ENCODE data around the gene SLC25A12.

SLC25A12 gene

GRCh38 chr2:171889333-171889732, 4.7 kb downstream of the SLC25A12 start:
- Histone ChIP-seq H2AFZ (ENCODE audit: low read length) (no peak overlapping the region), H3K4me1 (ENCODE audit: control insufficient read depth in 2 of 2, insufficient read depth in 1 of 2, low read depth in 1 of 2, low read length in 2 of 2) (peaks cover 2 to 3% of the 10 kb centered on the region in 2 donors), H3K18ac (ENCODE audit: low read length) (no peak overlapping the region), H3K4me2 (ENCODE audit: insufficient read depth, low read length, poor library complexity, severe bottlenecking) (no peak overlapping the region), H2AK5ac (ENCODE audit: low read depth, low read length) (no peak overlapping the region), H3K9me3 (replicated peaks in 1 of 2; ENCODE audit: control insufficient read depth in 2 of 2, insufficient read depth in 1 of 2, low read depth in 1 of 2, low read length in 2 of 2) (no peaks in the 10 kb centered on the region), H4K8ac (ENCODE audit: low read depth, low read length) (no peak overlapping the region), H4K91ac (ENCODE audit: low read depth, low read length, poor library complexity) (no peak overlapping the region), H2BK120ac (ENCODE audit: low read depth, low read length) (no peak overlapping the region), H3K9ac (ENCODE audit: low read depth, low read length, poor library complexity) (no peak overlapping the region), H2BK12ac (ENCODE audit: low read length) (no peak overlapping the region), H3K27me3 (ENCODE audit: control insufficient read depth in 3 of 3, insufficient read depth in 3 of 3, low read depth in 1 of 3, low read length in 3 of 3) (no peaks in the 10 kb centered on the region), H3K4me3 (ENCODE audit: low read length in 2 of 2) (no peak overlapping the region), H2BK5ac (ENCODE audit: low read length) (no peak overlapping the region), H3K36me3 (replicated peaks in 1 of 2; ENCODE audit: control insufficient read depth in 2 of 2, insufficient read depth in 2 of 2, low read length in 2 of 2) (peaks cover 0 to 9% of the 10 kb centered on the region in 2 donors), H3K27ac (replicated peaks; ENCODE audit: low read length) (no peak overlapping the region), H3K4ac (ENCODE audit: low read length) (no peak overlapping the region), H3K79me1 (ENCODE audit: low read depth, low read length) (no peaks in the 10 kb centered on the region), H2BK15ac (ENCODE audit: low read length) (no peak overlapping the region), H3K23ac (ENCODE audit: low read depth, low read length, poor library complexity) (no peak overlapping the region), H3K14ac (ENCODE audit: low read length) (no peak overlapping the region)
- DNase-seq (ENCODE audit: low spot score) = no peak
- 100% methylated on average over 2 of the region's 2 CpGs; no CpG with 5 or more reads in 1 of the 2 donors for WGBS, 2 donors (ENCODE audit: extremely low coverage in 2 of 2, insufficient read length in 2 of 2, insufficient replicate concordance in 1 of 2)

GRCh38 chr2:171883275-171883893, 10.7 kb downstream of the SLC25A12 start:
- H3K4me2 ChIP-seq (ENCODE audit: insufficient read depth, low read length, poor library complexity, severe bottlenecking) = no peak overlapping the region
- no peaks in the 10 kb centered on the region for H3K9me3 ChIP-seq (replicated peaks in 1 of 2; ENCODE audit: control insufficient read depth in 2 of 2, insufficient read depth in 1 of 2, low read depth in 1 of 2, low read length in 2 of 2)
- DNase-seq (ENCODE audit: low spot score) = no peak
- no peak overlapping the region for H2AFZ ChIP-seq (ENCODE audit: low read length)
- no peak overlapping the region for H3K9ac ChIP-seq (ENCODE audit: low read depth, low read length, poor library complexity)
- H4K8ac ChIP-seq (ENCODE audit: low read depth, low read length) = no peak overlapping the region
- no peak overlapping the region for H3K4me3 ChIP-seq (ENCODE audit: low read length in 2 of 2)
- H3K27me3 ChIP-seq (ENCODE audit: control insufficient read depth in 3 of 3, insufficient read depth in 3 of 3, low read depth in 1 of 3, low read length in 3 of 3) = no peaks in the 10 kb centered on the region
- no peak overlapping the region for H2BK12ac ChIP-seq (ENCODE audit: low read length)
- peaks cover 0 to 5% of the 10 kb centered on the region in 2 donors for H3K36me3 ChIP-seq (replicated peaks in 1 of 2; ENCODE audit: control insufficient read depth in 2 of 2, insufficient read depth in 2 of 2, low read length in 2 of 2)
- H4K91ac ChIP-seq (ENCODE audit: low read depth, low read length, poor library complexity) = no peak overlapping the region
- no peak overlapping the region for H3K23ac ChIP-seq (ENCODE audit: low read depth, low read length, poor library complexity)
- no peak overlapping the region for H3K4ac ChIP-seq (ENCODE audit: low read length)
- H2BK120ac ChIP-seq (ENCODE audit: low read depth, low read length) = no peak overlapping the region
- no peaks in the 10 kb centered on the region for H3K79me1 ChIP-seq (ENCODE audit: low read depth, low read length)
- no peak overlapping the region for H3K14ac ChIP-seq (ENCODE audit: low read length)
- no CpG with 5 or more reads among the region's 5 CpGs for WGBS, 2 donors (ENCODE audit: extremely low coverage in 2 of 2, insufficient read length in 2 of 2, insufficient replicate concordance in 1 of 2)
- H2BK15ac ChIP-seq (ENCODE audit: low read length) = no peak overlapping the region
- no peak overlapping the region for H3K27ac ChIP-seq (replicated peaks; ENCODE audit: low read length)
- H3K18ac ChIP-seq (ENCODE audit: low read length) = no peak overlapping the region
- H2BK5ac ChIP-seq (ENCODE audit: low read length) = no peak overlapping the region
- H3K4me1 ChIP-seq (ENCODE audit: control insufficient read depth in 2 of 2, insufficient read depth in 1 of 2, low read depth in 1 of 2, low read length in 2 of 2) = peaks cover 0 to 2% of the 10 kb centered on the region in 2 donors
- no peak overlapping the region for H2AK5ac ChIP-seq (ENCODE audit: low read depth, low read length)

GRCh38 chr2:171882089-171882769, 11.8 kb downstream of the SLC25A12 start:
- H2BK120ac ChIP-seq (ENCODE audit: low read depth, low read length) = no peak overlapping the region
- DNase-seq (ENCODE audit: low spot score) = no peak
- no CpG with 5 or more reads among the region's 2 CpGs for WGBS, 2 donors (ENCODE audit: extremely low coverage in 2 of 2, insufficient read length in 2 of 2, insufficient replicate concordance in 1 of 2)
- no peak overlapping the region for H3K4ac ChIP-seq (ENCODE audit: low read length)
- H3K79me1 ChIP-seq (ENCODE audit: low read depth, low read length) = no peaks in the 10 kb centered on the region
- H3K14ac ChIP-seq (ENCODE audit: low read length) = no peak overlapping the region
- no peaks in the 10 kb centered on the region for H3K9me3 ChIP-seq (replicated peaks in 1 of 2; ENCODE audit: control insufficient read depth in 2 of 2, insufficient read depth in 1 of 2, low read depth in 1 of 2, low read length in 2 of 2)
- H4K8ac ChIP-seq (ENCODE audit: low read depth, low read length) = no peak overlapping the region
- no peak overlapping the region for H2AK5ac ChIP-seq (ENCODE audit: low read depth, low read length)
- H2BK15ac ChIP-seq (ENCODE audit: low read length) = no peak overlapping the region
- no peaks in the 10 kb centered on the region for H3K36me3 ChIP-seq (replicated peaks in 1 of 2; ENCODE audit: control insufficient read depth in 2 of 2, insufficient read depth in 2 of 2, low read length in 2 of 2)
- no peak overlapping the region for H2AFZ ChIP-seq (ENCODE audit: low read length)
- no peaks in the 10 kb centered on the region for H3K27me3 ChIP-seq (ENCODE audit: control insufficient read depth in 3 of 3, insufficient read depth in 3 of 3, low read depth in 1 of 3, low read length in 3 of 3)
- H4K91ac ChIP-seq (ENCODE audit: low read depth, low read length, poor library complexity) = no peak overlapping the region
- H3K4me1 ChIP-seq (ENCODE audit: control insufficient read depth in 2 of 2, insufficient read depth in 1 of 2, low read depth in 1 of 2, low read length in 2 of 2) = peaks cover 0 to 3% of the 10 kb centered on the region in 2 donors
- H2BK12ac ChIP-seq (ENCODE audit: low read length) = no peak overlapping the region
- no peak overlapping the region for H3K18ac ChIP-seq (ENCODE audit: low read length)
- no peak overlapping the region for H3K4me3 ChIP-seq (ENCODE audit: low read length in 2 of 2)
- no peak overlapping the region for H3K9ac ChIP-seq (ENCODE audit: low read depth, low read length, poor library complexity)
- H3K27ac ChIP-seq (replicated peaks; ENCODE audit: low read length) = no peak overlapping the region
- no peak overlapping the region for H3K23ac ChIP-seq (ENCODE audit: low read depth, low read length, poor library complexity)
- H2BK5ac ChIP-seq (ENCODE audit: low read length) = no peak overlapping the region
- H3K4me2 ChIP-seq (ENCODE audit: insufficient read depth, low read length, poor library complexity, severe bottlenecking) = no peak overlapping the region

GRCh38 chr2:171880774-171881173, 13.3 kb downstream of the SLC25A12 start:
- Histone ChIP-seq H3K79me1 (ENCODE audit: low read depth, low read length) (no peaks in the 10 kb centered on the region), H2BK120ac (ENCODE audit: low read depth, low read length) (no peak overlapping the region), H3K23ac (ENCODE audit: low read depth, low read length, poor library complexity) (no peak overlapping the region), H3K27me3 (ENCODE audit: control insufficient read depth in 3 of 3, insufficient read depth in 3 of 3, low read depth in 1 of 3, low read length in 3 of 3) (no peaks in the 10 kb centered on the region), H3K9ac (ENCODE audit: low read depth, low read length, poor library complexity) (no peak overlapping the region), H3K27ac (replicated peaks; ENCODE audit: low read length) (no peak overlapping the region), H2BK12ac (ENCODE audit: low read length) (no peak overlapping the region), H2BK5ac (ENCODE audit: low read length) (no peak overlapping the region), H3K9me3 (replicated peaks in 1 of 2; ENCODE audit: control insufficient read depth in 2 of 2, insufficient read depth in 1 of 2, low read depth in 1 of 2, low read length in 2 of 2) (no peaks in the 10 kb centered on the region), H3K4me1 (ENCODE audit: control insufficient read depth in 2 of 2, insufficient read depth in 1 of 2, low read depth in 1 of 2, low read length in 2 of 2) (peaks cover 0 to 3% of the 10 kb centered on the region in 2 donors), H3K4me2 (ENCODE audit: insufficient read depth, low read length, poor library complexity, severe bottlenecking) (no peak overlapping the region), H3K4me3 (ENCODE audit: low read length in 2 of 2) (no peak overlapping the region), H2BK15ac (ENCODE audit: low read length) (no peak overlapping the region), H4K8ac (ENCODE audit: low read depth, low read length) (no peak overlapping the region), H3K36me3 (replicated peaks in 1 of 2; ENCODE audit: control insufficient read depth in 2 of 2, insufficient read depth in 2 of 2, low read length in 2 of 2) (no peaks in the 10 kb centered on the region), H2AK5ac (ENCODE audit: low read depth, low read length) (no peak overlapping the region), H3K18ac (ENCODE audit: low read length) (no peak overlapping the region), H3K14ac (ENCODE audit: low read length) (no peak overlapping the region), H4K91ac (ENCODE audit: low read depth, low read length, poor library complexity) (no peak overlapping the region), H3K4ac (ENCODE audit: low read length) (no peak overlapping the region), H2AFZ (ENCODE audit: low read length) (no peak overlapping the region)
- no peak for DNase-seq (ENCODE audit: low spot score)
- WGBS, 2 donors (ENCODE audit: extremely low coverage in 2 of 2, insufficient read length in 2 of 2, insufficient replicate concordance in 1 of 2) = no CpG with 5 or more reads among the region's 3 CpGs
